CD14-positive monocyte (primary cell): ENCODE measurements around the gene MAP1LC3B. TPM values are rescaled to one million over a fixed set of nuclear protein-coding genes. Genes with fewer than 3 reads are reported as not detected.
A peak's percentile ranks its signal among the peaks of the same experiment; 100 is the strongest.

Source experiments
- DNase-seq, 3 donors: peaks; one replicate each; pipeline ENCODE4 v3.0.0-alpha.2; 2011 to 2022
- H2AFZ ChIP-seq: 2 replicates; pipeline ENCODE4 v1.6.0; 2012; ENCODE audit warnings: mild to moderate bottlenecking, low read depth, low read length, inconsistent platforms; ENCODE audit not compliant: insufficient read depth, poor library complexity, severe bottlenecking
- H3K27ac ChIP-seq, 2 donors: 1 replicate in 1 of 2; 2 replicates in 1 of 2; pipeline ENCODE4 v1.5.1; 2012 to 2013; ENCODE audit warnings: low read length in 2 of 2, control low read depth in 1 of 2, inconsistent platforms in 1 of 2, low read depth in 1 of 2, mild to moderate bottlenecking in 1 of 2
- H3K27me3 ChIP-seq, 2 donors: one replicate each; pipeline versions ENCODE4 v1.6.0 to v1.6.1; 2011 to 2013; ENCODE audit warnings: low read length in 2 of 2; ENCODE audit not compliant: control insufficient read depth in 2 of 2, insufficient read depth in 2 of 2
- H3K36me3 ChIP-seq, 2 donors: replicated peaks in 1 of 2; 1 replicate in 1 of 2; 2 replicates in 1 of 2; pipeline versions ENCODE4 v1.5.1 to v1.6.1; 2012 to 2013; ENCODE audit warnings: low read length in 2 of 2, control low read depth in 1 of 2, inconsistent platforms in 1 of 2, mild to moderate bottlenecking in 1 of 2; ENCODE audit not compliant: insufficient read depth in 2 of 2, control insufficient read depth in 1 of 2
- H3K4me1 ChIP-seq, 2 donors: 1 replicate in 1 of 2; 2 replicates in 1 of 2; pipeline versions ENCODE4 v1.5.1 to v1.6.1; 2012 to 2013; ENCODE audit warnings: low read length in 2 of 2, control low read depth in 1 of 2, inconsistent platforms in 1 of 2, mild to moderate bottlenecking in 1 of 2, moderate library complexity in 1 of 2; ENCODE audit not compliant: insufficient read depth in 2 of 2, control insufficient read depth in 1 of 2
- H3K4me2 ChIP-seq: replicated peaks from 2 replicates; pipeline ENCODE3; 2012; ENCODE audit warnings: low read length, moderate library complexity, mild to moderate bottlenecking; ENCODE audit not compliant: poor library complexity, severe bottlenecking; ENCODE audit errors: extremely low read depth
- H3K4me3 ChIP-seq, 3 experiments: fragments of 200-600 bp in 1 of 3; sonication (generic) in 1 of 3; replicated peaks in 1 of 3; 1 replicate in 2 of 3; 2 replicates in 1 of 3; pipeline ENCODE4 v1.5.1; 2011 to 2013; ENCODE audit warnings: low read length in 3 of 3, mild to moderate bottlenecking in 3 of 3, control low read depth in 2 of 3, low read depth in 2 of 3, inconsistent platforms in 1 of 3, moderate library complexity in 1 of 3
- H3K79me2 ChIP-seq: 2 replicates; pipeline ENCODE4 v1.6.0; 2012; ENCODE audit warnings: mild to moderate bottlenecking, control low read depth, inconsistent platforms, low read length, moderate library complexity; ENCODE audit not compliant: insufficient read depth
- H3K9ac ChIP-seq: 2 replicates; pipeline ENCODE4 v1.6.0; 2017; ENCODE audit warnings: low read length, mild to moderate bottlenecking; ENCODE audit not compliant: insufficient read depth, poor library complexity, severe bottlenecking
- H3K9me3 ChIP-seq, 2 donors: replicated peaks in 1 of 2; 1 replicate in 1 of 2; 2 replicates in 1 of 2; pipeline versions ENCODE4 v1.5.1 to v1.6.1; 2012 to 2013; ENCODE audit warnings: low read length in 2 of 2, control low read depth in 1 of 2; ENCODE audit not compliant: control insufficient read depth in 1 of 2, insufficient read depth in 1 of 2
- H4K20me1 ChIP-seq: 2 replicates; pipeline ENCODE4 v1.6.0; 2012; ENCODE audit warnings: mild to moderate bottlenecking, low read length, control low read depth, moderate library complexity; ENCODE audit not compliant: insufficient read depth
- H3K27ac Mint-ChIP-seq, 7 donors: one replicate each; pipeline ENCODE4 v1.8.0; 2020; ENCODE audit warnings: mild to moderate bottlenecking in 7 of 7, mixed read lengths in 7 of 7, moderate library complexity in 6 of 7, inconsistent platforms in 2 of 7
- H3K27me3 Mint-ChIP-seq, 3 donors: one replicate each; pipeline ENCODE4 v1.8.0; 2021 to 2022; ENCODE audit warnings: low read depth in 3 of 3, mild to moderate bottlenecking in 3 of 3, mixed read lengths in 3 of 3, moderate library complexity in 3 of 3, inconsistent platforms in 1 of 3
- H3K36me3 Mint-ChIP-seq, 2 donors: one replicate each; pipeline ENCODE4 v1.8.0; 2020; ENCODE audit warnings: mixed read lengths in 2 of 2, inconsistent platforms in 1 of 2, mild to moderate bottlenecking in 1 of 2
- H3K4me1 Mint-ChIP-seq: one replicate; pipeline ENCODE4 v1.8.0; 2020; ENCODE audit warnings: mild to moderate bottlenecking, mixed read lengths
- H3K4me3 Mint-ChIP-seq, 2 donors: one replicate each; pipeline ENCODE4 v1.8.0; 2020; ENCODE audit warnings: mild to moderate bottlenecking in 2 of 2, mixed read lengths in 2 of 2, moderate library complexity in 1 of 2
- H3K9me3 Mint-ChIP-seq, 7 donors: one replicate each; pipeline ENCODE4 v1.8.0; 2020 to 2022; ENCODE audit warnings: mixed read lengths in 7 of 7, mild to moderate bottlenecking in 6 of 7, moderate library complexity in 6 of 7, inconsistent platforms in 2 of 7
- WGBS: methylation state at CpG from one replicate; pipeline ENCODE4 v1.1.5; 2013; ENCODE audit warnings: missing lambda C conversion rate; ENCODE audit not compliant: insufficient coverage; 5-methylcytosine and 5-hydroxymethylcytosine counted together
- intact Hi-C, 2 donors: fragments of 100-400 bp; cut with micrococcal nuclease; formaldehyde crosslinking; loops; one replicate each; pipeline versions ENCODE4 v1.15.0 to v1.15.1; 2023
- polyA plus RNA-seq, 3 donors: library from polyadenylated mRNA; depleted of rRNA in 1 of 3; unstranded in 2 of 3; stranded (reverse) in 1 of 3; fragments of 300-500 nt in 2 of 3; fragments of >200 nt in 1 of 3; fragmentation: Illumina TruSeq in 2 of 3; gene quantifications; 1 replicate in 2 of 3; 2 replicates in 1 of 3; pipeline ENCODE4 v1.2.3, GENCODE V29; 2012 to 2021
- TF ChIP-seq, protein P1 (sequence below): fragments of 200-600 bp; IDR thresholded peaks from one replicate; pipeline ENCODE4 v1.8.0; 2022; ENCODE audit warnings: antibody characterized with exemption, mild to moderate bottlenecking

The MAP1LC3B gene
- polyA plus RNA-seq, 3 donors: 102 to 147 (median 140) TPM

GRCh38 chr16:87358250-87358649, 33.9 kb upstream of the MAP1LC3B start:
- Mint-ChIP-seq H3K4me1 (no peaks in the 10 kb centered on the region), H3K27me3 (peaks cover 20 to 49% (median 42%) of the 10 kb centered on the region in 3 donors), H3K4me3 (peak overlapping the region in 1 of 2 donors; percentile 33), H3K27ac (no peak overlapping the region), H3K9me3 (peaks cover 0 to 10% (median 0%) of the 10 kb centered on the region in 7 donors), H3K36me3 (peaks cover 51 to 55% of the 10 kb centered on the region in 2 donors)
- TF ChIP-seq, protein P1, sequence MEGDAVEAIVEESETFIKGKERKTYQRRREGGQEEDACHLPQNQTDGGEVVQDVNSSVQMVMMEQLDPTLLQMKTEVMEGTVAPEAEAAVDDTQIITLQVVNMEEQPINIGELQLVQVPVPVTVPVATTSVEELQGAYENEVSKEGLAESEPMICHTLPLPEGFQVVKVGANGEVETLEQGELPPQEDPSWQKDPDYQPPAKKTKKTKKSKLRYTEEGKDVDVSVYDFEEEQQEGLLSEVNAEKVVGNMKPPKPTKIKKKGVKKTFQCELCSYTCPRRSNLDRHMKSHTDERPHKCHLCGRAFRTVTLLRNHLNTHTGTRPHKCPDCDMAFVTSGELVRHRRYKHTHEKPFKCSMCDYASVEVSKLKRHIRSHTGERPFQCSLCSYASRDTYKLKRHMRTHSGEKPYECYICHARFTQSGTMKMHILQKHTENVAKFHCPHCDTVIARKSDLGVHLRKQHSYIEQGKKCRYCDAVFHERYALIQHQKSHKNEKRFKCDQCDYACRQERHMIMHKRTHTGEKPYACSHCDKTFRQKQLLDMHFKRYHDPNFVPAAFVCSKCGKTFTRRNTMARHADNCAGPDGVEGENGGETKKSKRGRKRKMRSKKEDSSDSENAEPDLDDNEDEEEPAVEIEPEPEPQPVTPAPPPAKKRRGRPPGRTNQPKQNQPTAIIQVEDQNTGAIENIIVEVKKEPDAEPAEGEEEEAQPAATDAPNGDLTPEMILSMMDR: no peak
- Histone ChIP-seq H3K27me3 (peaks cover 0 to 17% of the 10 kb centered on the region in 2 donors), H4K20me1 (peaks cover 16% of the 10 kb centered on the region), H3K9ac (no peak overlapping the region), H3K4me1 (no peaks in the 10 kb centered on the region), H3K36me3 (peaks cover 4 to 17% of the 10 kb centered on the region in 2 donors), H3K27ac (no peak overlapping the region), H3K79me2 (no peaks in the 10 kb centered on the region), H3K4me2 (no peak overlapping the region), H2AFZ (no peak overlapping the region), H3K4me3 (no peak overlapping the region), H3K9me3 (no peaks in the 10 kb centered on the region)
- intact Hi-C loops: no loop called here
- 98% methylated on average over 17 of the region's 17 CpGs for WGBS
- DNase-seq: no peak

GRCh38 chr16:87358696-87359095, 33.4 kb upstream of the MAP1LC3B start:
- H3K36me3 Mint-ChIP-seq: peaks cover 55 to 60% of the 10 kb centered on the region in 2 donors
- Histone ChIP-seq H4K20me1 (peaks cover 21% of the 10 kb centered on the region), H3K27ac (no peak overlapping the region), H3K79me2 (no peaks in the 10 kb centered on the region), H3K4me1 (no peaks in the 10 kb centered on the region), H3K9ac (no peak overlapping the region), H3K4me2 (no peak overlapping the region), H3K36me3 (peaks cover 4 to 17% of the 10 kb centered on the region in 2 donors), H3K9me3 (no peaks in the 10 kb centered on the region), H3K27me3 (peaks cover 0 to 21% of the 10 kb centered on the region in 2 donors), H3K4me3 (no peak overlapping the region), H2AFZ (no peak overlapping the region)
- H3K27ac Mint-ChIP-seq: no peak overlapping the region
- 98% methylated on average over 6 of the region's 9 CpGs for WGBS
- TF ChIP-seq, protein P1: no peak
- DNase-seq: no peak
- H3K27me3 Mint-ChIP-seq: peaks cover 24 to 53% (median 47%) of the 10 kb centered on the region in 3 donors
- intact Hi-C loops: no loop called here
- peak overlapping the region in 1 of 2 donors; percentile 46 for H3K4me3 Mint-ChIP-seq
- peaks cover 0 to 12% (median 0%) of the 10 kb centered on the region in 7 donors for H3K9me3 Mint-ChIP-seq
- H3K4me1 Mint-ChIP-seq: no peaks in the 10 kb centered on the region
